Left renal cortex interstitium (tissue), 4 donors: Measurements from ENCODE around the gene TPST1. TPM values are rescaled to one million over a fixed set of nuclear protein-coding genes. Genes with fewer than 3 reads are reported as not detected.

ENCODE experiments used
- DNase-seq, 4 donors: peaks; one replicate each; pipeline ENCODE4 v3.0.0-alpha.2; 2013; ENCODE audit warnings: low read depth in 4 of 4, low spot score in 2 of 4, missing footprints in 1 of 4
- polyA plus RNA-seq, 4 donors: library from polyadenylated mRNA; unstranded; fragments of 120-200 nt; gene quantifications; one replicate each; pipeline ENCODE4 v1.2.1, GENCODE V29; 2013; ENCODE audit not compliant: insufficient read length in 4 of 4

The TPST1 gene
- polyA plus RNA-seq, 4 donors = 40.3 to 53.2 (median 46.0) TPM

GRCh38 chr7:66236713-66237303 lies 31.7 kb downstream of the TPST1 start:
- no peak for DNase-seq

GRCh38 chr7:66237906-66238772 lies 33.0 kb downstream of the TPST1 start:
- no peak for DNase-seq

- no peak for DNase-seq
Measured at GRCh38 chr7:66238773-66239466, 33.8 kb downstream of the TPST1 start.

- DNase-seq = no peak
Measured at GRCh38 chr7:66239467-66239856, 34.3 kb downstream of the TPST1 start.

- DNase-seq = no peak
Measured at GRCh38 chr7:66245008-66245407, 39.9 kb downstream of the TPST1 start.

- DNase-seq = no peak
Measured at GRCh38 chr7:66246554-66247171, 41.5 kb downstream of the TPST1 start.

GRCh38 chr7:66247380-66248078 lies 42.4 kb downstream of the TPST1 start:
- DNase-seq = no peak

- no peak for DNase-seq
Measured at GRCh38 chr7:66250711-66251110, 45.6 kb downstream of the TPST1 start.

GRCh38 chr7:66255534-66256100 lies 50.5 kb downstream of the TPST1 start:
- DNase-seq = no peak

GRCh38 chr7:66256281-66256680 lies 51.1 kb downstream of the TPST1 start:
- no peak for DNase-seq

GRCh38 chr7:66257481-66257880 lies 52.3 kb downstream of the TPST1 start:
- no peak for DNase-seq

GRCh38 chr7:66258409-66258808 lies 53.3 kb downstream of the TPST1 start:
- DNase-seq = no peak

- no peak for DNase-seq
Measured at GRCh38 chr7:66261941-66262340, 56.8 kb downstream of the TPST1 start.

- no peak for DNase-seq
Measured at GRCh38 chr7:66263936-66264335, 58.8 kb downstream of the TPST1 start.

- no peak for DNase-seq
Measured at GRCh38 chr7:66265566-66265965, 60.4 kb downstream of the TPST1 start.

GRCh38 chr7:66267249-66267648 lies 62.1 kb downstream of the TPST1 start:
- no peak for DNase-seq

- no peak for DNase-seq
Measured at GRCh38 chr7:66269978-66270377, 64.8 kb downstream of the TPST1 start.

GRCh38 chr7:66272321-66272720 lies 67.2 kb downstream of the TPST1 start:
- DNase-seq = no peak

- no peak for DNase-seq
Measured at GRCh38 chr7:66276363-66276762, 71.2 kb downstream of the TPST1 start.

GRCh38 chr7:66277492-66277891 lies 72.4 kb downstream of the TPST1 start:
- no peak for DNase-seq
